GM19397 (cell line): ENCODE results near the gene DOCK4.

Source experiments
- ATAC-seq: cut with Tn5 transposase; IDR thresholded peaks from one replicate; pipeline ENCODE4 v1.9.1; 2021; ENCODE audit warnings: mild to moderate bottlenecking, moderate library complexity; ENCODE audit not compliant: unreplicated experiment

The DOCK4 gene

DNA sequence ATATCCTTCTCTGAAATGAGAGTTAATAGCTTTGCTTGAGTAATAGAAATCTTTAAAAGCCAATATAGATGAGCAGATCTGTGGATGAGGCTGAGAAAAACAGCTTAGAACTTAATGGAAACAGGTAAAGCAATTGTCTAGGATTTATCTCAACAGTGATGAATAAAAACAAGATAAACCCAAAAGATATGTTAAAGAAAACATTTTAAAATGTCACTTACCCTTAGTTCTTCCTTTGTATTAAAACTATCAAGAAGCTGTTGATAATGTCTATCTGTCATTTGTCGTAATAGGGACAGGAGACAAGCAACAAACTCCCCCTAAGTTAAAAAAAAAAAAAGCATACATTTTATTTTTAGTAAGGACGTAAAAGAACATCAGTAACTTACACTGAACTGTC, 371.8 kb downstream of the DOCK4 start:
- no peak for ATAC-seq

DNA sequence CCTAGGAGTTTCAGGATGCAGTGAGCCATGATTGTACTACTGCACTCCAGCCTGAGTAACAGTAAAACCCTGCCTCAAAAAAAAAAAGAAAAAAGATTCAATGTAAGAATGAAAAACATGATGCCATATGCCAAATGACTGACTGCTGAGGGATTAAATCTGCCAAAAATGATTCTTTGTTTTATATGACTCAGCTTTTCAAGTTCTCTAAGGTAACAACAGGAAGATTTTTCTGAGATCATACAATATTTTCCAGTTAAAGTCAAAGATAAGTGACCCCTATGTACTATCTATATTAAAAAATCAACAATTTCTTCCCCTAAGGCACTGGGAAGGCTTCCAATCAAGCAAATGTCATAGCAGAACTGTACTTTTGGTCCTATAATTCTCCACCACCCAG, 372.7 kb downstream of the DOCK4 start:
- no peak for ATAC-seq

DNA sequence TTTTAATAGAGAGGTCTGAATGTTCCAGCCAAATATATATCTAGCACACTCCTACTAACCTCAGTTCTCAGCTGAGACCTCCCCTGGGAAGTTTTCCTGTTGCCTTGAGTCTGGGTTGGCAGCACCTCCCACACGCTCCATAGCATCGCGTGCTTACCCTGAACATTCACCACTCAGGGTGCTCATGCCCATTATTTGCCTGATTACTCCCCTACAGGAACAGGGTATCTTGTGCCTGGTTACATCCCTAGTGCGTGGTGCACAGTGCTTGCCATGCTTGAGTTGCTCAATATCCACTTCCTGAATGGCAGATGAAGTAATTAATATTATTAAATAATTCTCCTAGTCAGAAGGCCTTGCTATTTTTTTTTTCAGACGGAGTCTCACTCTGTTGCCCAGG, 374.0 kb downstream of the DOCK4 start:
- ATAC-seq: no peak

DNA sequence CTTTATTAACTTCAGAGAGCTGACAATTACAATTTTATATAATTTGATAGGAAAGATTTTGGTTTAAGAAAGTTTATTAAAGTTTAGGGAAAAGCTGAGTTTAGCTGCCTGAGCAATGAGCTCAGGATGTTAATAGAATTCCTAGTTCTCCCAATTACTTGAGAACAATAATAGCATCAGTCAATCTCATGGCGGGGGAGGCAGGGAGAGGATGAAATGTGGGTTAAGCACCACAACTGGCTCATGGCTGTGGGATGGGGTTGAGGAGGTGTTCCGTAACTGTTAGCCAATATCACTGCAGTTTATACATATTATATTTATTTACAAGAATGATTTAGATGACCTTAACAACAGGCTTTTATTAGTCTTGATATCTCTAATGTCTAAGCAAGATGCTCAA, 377.0 kb downstream of the DOCK4 start:
- no peak for ATAC-seq

DNA sequence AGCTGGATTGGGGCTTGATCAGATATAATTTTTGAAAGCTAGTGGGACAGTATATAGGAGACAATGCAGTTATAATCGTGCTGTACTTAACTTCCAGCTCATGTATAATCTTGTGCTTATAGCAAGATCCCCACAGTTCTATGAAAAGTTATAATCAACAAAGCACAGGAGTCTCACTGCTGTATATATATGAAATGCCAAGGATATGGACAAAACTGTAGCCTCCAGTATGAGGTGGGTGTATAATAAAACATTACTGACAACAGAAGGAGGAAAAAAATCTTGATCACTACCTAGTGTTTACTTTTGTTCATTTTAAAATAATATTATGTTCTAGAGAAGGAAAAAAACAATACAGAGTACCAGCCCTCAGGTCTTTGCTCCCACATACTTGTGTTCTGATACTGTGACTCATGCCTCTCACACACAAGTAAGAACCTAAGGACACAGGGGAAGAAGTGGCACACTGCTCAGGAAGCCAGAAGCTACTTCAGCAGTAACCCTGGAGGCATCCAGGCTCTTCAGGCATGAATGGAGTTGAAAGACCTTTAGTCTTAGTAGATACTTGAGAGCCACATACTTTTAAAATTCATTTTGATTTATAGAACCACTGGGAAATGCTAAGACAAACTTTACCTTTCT, 378.2 kb downstream of the DOCK4 start:
- ATAC-seq: no peak

DNA sequence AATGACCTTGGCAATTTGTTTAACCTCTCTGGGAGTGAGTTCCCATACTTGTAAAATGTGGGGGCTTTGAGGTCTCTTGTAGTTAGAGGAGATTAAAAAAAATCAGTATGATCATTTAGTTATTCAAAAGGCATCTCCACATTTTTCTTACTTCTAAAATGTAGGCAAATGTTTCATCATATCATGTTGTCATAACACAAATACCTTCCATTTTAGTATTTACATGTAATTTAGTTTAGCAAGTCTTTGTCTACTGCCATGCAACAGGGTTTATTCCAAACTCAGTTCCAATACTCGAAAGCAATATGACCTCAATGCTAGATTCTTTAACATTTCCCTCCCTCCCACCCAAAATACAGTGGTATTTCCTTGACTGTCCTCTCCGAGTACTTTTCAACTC, 381.2 kb downstream of the DOCK4 start:
- ATAC-seq: no peak

DNA sequence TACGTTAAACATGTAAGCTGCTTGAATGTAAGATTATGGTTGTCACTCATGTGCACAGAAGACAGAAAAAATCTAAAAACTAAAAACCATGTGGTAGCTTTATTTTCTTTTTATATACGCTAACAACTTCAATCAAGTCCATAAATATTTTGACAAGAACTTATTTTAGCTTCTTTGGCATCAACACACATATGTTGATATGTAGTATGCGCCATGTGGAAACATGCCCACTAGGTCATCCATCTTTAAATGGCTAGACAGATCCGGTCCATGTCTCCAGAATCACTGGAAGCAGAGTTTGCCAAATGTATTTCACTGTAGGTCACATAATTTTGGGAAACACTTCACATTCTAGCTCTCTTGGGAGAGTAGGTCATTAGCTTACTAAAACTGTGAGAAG, 382.4 kb downstream of the DOCK4 start:
- no peak for ATAC-seq

DNA sequence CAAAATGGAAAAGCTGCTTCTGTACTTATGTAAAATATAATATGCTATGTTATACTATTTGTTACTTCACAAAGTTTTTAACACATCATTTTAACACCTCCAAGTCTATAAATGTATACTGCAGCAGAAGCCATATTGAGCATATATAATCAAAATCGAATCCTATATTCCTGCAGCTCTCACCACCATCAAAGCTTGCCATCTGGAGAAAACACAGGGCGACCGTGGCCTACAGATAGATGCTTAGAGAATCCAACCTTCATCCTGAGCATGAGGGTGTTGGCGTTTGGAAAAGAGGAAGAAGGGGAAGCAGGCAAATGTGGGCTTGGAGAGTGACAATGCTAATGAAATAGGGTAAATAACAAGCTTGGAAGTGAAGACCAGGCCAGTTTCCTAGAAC, 385.2 kb downstream of the DOCK4 start:
- no peak for ATAC-seq

DNA sequence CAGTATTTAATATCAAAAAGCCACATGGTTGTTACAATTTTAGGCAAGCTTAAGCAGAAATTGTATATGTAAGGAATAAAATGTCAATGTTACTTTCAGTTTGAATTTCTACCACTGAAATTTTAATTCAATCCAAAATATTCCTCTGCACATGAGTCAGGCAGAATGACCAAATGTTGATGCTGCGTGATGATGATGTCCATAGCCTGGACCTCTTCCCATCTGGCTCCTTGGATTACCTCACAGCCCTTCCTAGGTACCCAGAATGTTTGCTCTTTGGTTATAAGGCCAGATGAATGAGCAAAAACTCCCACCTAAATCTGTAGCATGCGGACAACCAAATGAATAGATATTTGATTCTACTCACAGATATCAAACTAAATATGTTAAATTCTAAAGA, 385.6 kb downstream of the DOCK4 start:
- ATAC-seq: no peak

DNA sequence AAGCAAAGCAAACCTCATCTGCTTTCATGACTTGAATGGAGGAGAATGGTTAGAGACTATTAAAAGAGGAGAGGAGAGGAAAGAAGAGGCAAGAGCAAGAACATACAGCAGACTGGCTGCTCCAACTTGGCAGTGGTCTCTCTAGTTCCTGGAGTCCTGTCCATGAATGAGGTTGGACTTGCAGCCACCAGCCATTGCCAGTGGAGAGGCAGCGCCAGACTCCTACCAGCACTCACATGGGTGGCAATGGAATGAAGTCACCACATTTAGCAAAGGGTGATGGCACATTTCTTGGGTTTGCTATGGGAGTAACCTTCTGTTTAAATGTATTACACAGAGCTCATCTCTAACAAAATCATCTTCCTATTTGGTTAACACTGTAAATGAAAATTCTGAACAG, 386.1 kb downstream of the DOCK4 start:
- no peak for ATAC-seq

DNA sequence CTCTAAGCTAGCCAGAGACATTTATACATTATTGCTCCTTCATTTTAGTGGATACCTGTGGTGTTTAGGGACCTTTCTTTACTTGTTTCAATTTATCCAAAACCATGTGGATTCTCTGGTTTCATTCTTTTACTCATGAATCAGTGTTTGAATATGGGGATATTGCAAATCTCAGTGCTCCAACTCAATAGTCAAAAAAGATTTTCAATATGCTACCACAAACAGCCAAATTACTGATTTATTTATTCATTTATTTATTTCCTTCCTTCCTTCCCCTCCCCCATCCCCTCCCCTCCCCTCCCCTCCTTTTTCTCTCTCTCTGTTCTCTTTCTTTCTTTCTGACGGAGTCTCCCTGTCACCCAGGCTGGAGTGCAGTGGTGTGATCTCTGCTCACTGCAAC, 390.8 kb downstream of the DOCK4 start:
- ATAC-seq: no peak

DNA sequence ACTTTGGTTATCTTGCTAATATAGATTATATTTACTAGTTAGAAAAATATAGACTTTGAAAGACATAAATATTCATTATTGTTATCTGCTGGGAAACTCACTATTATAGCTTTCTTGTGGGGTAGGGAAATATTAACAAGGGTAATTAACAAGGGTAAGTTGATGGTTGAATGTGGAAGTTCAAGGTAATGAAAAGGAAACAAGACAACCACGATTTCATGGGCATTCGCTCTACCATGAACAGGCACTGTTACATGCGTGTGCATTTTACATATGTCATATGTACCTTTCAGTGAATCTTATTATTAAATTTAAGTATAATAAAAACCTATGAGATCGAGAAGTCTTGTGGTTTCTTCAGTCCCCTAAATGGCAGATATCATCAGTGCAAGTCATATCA, 392.9 kb downstream of the DOCK4 start:
- no peak for ATAC-seq

DNA sequence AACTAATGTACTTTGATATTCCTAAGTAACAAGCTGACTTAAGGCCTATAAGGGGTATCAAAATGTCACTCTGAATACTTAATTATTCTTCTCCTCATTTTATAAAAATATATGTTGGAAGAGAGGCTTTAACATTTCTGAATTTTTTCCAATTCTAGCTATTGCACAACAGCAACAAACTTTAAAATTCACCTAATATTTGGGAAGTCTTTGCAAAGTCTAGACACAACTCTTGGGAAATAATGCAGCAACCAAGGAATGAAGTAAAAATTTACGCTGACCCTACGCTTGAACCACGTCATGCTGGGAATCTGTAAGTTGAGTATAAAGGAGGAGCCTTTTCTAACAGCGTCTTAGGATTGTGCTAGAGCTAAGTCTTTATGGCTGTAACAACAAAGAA, 400.0 kb downstream of the DOCK4 start:
- ATAC-seq: no peak

DNA sequence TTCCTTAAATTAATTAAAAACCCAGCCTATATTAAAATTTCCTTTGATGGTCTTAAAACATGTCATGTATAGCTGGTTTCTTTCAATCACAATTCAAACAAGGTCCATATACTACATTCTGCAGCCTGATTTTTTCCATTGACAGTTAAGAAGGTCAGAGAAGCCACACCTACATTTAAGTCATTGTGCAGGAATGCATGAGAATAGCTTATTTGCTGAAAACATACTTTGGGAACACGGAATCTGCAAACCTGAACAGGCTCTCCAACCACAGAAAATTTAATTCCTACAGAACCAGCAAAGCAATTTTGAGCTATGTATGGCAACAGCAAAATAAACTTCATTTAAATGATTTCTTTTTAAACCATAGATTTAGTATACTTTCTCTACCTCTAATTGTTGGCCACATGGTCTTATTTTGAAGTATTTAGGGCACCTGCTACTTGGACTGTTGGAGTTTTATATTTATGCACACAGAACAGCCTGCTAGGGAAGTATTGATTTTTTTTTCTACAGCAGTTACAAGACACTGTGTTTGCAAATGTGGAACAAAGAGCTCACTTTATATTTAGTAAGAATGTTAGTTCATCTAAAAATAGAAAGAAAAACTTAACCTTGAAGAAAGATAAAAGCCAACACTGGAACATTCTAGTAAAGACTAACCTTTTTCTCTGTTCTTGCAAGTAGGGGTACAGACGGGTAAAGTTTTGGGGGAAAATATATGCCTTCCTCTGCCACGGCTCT, 403.0 kb downstream of the DOCK4 start:
- ATAC-seq: no peak

DNA sequence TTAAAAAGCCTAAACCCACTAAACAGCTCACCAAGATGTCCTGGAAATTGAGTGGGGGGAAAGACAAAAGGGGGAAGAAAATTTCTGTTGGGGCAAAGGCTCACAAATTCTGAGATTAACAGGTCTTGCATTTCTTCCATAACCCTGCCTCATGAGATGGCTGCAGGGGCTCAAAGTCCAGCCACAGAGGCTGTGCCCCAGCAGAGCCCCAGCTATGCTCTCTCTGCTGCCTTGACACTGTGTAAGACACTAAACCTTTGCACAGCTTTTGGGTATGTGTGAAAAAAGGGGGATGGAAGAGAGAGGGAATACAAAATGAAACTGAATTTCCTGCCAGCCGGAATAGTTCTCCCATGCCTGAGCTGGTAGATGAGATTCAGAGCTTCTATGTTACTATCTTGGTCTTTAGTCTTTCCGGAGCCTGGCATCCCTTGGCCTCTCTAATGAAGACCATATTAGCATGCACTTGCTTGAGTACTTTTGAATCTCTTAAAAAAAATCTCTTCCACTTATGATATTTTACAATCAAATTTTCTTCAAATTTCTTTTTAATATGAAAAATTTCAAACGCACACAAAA, 403.9 kb downstream of the DOCK4 start:
- no peak for ATAC-seq

DNA sequence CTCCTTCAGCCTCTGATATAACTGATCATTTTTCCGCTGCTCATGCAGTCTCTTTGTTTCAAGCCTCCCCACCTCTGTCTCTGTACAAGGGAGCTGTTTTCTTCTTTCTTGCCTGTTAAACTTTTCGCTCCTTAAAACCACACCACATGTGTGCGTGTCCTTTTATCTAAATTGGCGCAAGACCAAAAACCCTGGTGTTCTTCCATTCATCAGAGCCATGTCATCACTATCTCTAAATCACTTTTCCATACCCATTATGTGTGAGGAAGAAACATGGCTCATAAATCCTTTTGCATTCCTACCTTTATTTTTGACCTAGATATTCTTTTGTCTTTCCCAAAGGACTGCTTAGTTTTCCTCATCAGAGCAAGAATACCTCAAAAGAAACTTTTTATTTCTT, 404.9 kb downstream of the DOCK4 start:
- no peak for ATAC-seq

DNA sequence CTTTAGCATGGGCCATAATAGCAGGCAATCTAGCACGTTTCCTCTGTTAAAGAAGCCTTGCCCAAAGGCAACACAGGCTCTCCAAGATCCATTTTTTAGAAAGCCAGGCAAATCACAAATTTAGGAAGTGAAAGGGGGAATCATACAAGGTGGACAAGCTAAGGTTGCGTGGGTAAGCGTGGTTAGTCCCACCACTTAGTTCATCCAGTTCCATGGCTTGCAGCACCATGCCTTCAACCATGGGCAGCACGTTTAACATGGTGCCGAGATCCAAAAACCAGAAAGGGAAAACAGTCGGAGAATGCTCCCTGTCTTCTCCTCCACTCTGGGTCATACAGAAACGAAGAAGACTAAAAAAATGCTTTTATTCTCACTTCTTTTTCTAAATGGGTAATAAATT, 409.5 kb downstream of the DOCK4 start:
- ATAC-seq: no peak

DNA sequence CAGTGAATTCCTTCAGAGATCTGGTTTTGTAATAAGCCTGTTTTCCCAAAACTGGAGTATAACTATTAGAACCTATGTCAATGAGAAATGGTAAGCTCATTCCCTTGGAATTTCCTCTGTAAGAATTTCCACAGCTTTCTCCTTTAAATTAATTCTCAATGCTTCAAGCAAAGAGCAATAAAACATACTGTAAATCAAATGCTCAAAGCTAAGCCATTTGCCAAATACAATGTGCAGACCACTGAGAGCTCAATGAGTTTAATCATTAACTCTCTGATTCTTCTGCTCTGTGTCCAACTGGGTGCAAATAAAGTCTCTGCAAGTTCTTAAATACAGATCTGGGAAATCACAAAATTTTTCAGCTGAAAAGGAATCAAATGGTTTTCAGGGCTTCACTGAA, 416.3 kb downstream of the DOCK4 start:
- no peak for ATAC-seq

DNA sequence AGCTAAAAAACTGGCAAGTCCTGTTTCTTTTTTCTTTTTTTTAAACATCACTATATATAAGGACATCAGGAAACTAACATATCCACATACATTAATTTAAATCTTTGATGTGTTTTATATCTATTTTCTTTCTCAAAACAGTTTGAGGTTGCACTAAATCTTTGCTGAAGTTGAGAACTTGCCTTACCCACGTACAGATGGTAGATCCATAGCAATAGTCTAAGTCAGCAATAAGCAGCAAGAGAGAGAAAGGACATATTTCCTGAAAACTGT, 417.2 kb downstream of the DOCK4 start:
- ATAC-seq: no peak

DNA sequence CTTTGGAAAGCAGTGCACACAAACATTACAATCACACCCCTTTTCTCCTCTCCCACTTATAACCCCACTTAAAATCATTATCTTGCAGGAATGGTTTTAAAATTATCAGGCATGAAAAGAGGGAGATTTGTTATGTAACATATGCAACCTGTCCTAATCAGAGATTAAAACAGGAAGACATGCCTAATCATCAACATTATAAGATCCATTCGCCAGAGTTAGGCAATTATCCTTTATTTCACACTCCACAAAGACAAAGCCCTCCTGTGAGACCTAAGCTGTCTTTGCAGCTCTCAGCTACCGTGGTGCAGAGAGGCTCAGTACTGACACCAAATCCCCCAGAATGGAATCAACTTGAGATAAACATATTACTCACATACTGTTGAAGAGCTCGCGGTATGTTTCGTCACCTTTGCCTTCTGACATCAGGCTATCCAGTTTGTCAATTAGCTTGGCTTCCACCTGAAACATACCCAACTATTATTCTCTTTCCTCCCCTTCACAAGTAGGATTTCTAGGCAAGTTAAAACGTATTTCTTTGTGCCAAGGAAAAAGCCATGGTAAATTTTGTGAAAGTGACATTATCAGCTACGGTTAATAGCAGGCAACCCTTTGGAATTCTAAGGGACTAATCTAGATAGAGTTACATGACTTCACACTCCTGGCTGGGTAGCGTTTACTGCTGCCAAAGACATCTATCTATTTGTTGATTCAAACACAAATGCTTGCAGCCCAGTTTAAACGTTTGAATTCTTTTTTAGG, 417.7 kb downstream of the DOCK4 start:
- no peak for ATAC-seq

DNA sequence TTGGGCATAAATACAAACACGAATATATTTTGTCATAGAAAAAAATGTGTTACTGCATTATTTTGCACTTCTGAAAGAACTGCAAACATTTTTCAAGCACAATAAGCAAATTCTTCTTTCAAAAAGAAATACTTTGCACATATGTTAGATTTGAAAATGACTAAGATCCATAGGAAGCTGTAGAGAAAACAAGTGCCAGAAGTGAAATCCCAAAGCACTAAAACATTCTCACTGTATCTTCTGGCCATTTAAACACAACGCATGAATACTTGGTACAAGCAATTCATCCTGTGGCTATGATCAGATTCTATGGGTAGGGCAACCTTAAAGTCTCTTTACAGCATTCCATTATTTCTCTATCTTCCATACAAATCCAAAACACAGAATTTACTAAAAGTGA, 418.5 kb downstream of the DOCK4 start:
- no peak for ATAC-seq

DNA sequence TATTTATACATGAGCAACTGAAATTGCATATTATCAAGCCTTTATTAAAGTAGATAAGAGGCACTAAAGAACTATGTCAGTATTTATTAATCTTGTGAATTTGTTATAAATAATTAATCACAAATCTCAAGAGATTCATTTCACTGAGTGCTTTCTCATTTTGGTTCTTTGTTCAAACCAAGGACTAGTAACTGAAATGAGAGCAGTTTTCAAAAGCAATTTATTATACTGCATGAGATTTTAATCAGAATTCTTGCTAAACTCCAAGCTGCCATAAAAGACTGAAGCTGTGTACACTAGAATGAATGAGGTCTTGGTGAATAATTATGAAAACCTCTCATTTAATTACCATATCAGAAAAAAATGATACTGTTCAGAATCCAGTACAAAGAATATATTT, 419.1 kb downstream of the DOCK4 start:
- no peak for ATAC-seq
